NCI-H1417 treated with DMSO at 0.1 percent for 48 hours (cell line): ENCODE measurements around the gene CAMK2A.

Experiments
- DNase-seq: peaks from one replicate; lab custom pipeline; 2025; lab: John Stamatoyannopoulos, UW

Gene CAMK2A

DNA sequence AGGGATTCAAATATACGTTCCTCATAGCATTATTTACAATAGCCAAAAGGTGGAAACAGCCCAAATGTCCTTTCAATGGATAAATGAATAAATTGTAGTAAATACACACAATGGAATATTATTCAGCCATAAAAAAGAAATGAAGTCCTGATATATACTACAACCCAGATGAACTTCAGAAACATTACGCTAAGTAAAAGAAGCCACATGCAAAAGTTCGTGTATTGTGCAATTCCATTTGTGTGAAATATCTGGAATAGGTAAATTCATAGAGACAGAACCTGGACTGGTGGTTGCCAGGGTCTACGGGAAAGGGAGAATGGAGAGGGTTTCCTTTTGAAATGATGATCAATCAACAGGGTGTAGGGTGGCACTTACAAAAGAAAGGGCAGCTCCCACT, 25.7 kb upstream of the CAMK2A start:
- no peak for DNase-seq

DNA sequence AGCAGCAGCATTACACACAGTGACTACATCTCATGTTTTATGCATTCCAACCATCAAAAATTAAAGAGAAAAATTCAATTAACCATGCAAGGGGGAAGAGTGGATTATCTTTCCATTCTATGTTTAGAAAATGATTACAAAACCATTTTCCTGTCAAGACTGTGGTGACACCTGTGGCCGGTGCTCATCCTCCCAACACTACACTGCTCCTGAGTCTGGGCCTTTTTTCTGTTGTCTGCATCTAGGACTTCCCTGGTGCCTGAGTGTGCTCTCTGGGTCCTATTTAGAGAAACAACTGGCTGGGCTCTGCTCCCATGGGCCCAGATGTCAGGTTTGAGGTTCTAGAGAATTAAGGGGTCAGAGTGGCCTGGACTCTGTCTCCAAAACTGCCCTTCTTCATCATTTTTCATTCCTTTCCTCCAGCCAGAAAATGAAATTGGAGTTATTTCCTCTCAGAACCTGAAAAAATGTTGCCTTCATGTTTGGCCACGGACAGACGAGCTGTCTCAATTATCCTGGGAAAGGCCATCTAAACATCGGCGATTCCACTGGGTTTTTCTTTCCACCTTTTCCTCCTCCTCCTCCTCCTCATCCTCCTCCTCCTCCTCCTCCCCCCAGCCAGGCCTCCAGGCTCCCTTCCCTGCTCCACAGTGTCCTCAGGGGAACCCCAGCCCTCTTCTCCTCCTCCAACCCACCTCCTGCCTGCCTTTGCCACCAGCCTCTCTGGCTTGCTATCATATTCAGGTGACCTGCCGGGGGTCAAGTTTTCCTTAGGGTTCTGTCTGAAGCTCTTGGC, 24.5 kb upstream of the CAMK2A start:
- DNase-seq, result no peak

DNA sequence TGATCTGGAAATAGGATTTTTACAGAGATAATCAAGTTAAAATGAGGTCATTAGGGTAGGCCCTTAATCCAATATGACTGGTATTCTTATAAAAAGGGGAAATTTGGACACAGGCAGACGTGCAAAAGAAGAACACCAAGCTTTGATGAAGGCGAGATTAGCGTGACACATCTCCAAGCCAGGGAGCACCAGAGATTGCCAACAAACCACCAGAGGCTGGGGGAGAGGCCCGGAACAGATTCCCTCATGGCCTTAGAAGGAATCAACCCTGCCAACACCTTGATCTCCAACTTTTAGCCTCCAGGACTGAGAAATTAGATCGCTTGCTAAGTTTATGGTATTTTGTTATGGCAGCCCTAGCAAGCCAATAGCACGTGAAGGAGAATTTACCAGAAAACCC, 23.9 kb upstream of the CAMK2A start:
- DNase-seq, result no peak

DNA sequence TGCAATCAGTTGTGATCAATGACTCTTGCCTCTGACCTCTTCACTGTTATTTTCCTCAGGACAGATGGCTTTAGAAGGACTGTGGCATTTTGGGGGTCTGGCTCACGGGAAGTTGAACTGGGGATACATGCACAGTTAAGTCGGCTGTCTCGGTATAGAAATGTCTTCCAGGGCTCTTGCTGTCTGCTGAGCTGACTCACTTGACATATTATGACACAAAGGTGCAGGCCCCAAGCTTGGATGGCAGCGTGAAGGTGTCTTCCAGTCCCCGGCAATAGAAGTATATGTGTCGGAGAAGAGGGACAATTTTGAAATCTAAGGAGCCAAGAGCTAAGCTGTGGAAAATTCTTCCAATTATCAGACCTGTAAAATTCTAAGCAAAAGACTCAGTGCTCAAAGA, 22.9 kb upstream of the CAMK2A start:
- no peak for DNase-seq

DNA sequence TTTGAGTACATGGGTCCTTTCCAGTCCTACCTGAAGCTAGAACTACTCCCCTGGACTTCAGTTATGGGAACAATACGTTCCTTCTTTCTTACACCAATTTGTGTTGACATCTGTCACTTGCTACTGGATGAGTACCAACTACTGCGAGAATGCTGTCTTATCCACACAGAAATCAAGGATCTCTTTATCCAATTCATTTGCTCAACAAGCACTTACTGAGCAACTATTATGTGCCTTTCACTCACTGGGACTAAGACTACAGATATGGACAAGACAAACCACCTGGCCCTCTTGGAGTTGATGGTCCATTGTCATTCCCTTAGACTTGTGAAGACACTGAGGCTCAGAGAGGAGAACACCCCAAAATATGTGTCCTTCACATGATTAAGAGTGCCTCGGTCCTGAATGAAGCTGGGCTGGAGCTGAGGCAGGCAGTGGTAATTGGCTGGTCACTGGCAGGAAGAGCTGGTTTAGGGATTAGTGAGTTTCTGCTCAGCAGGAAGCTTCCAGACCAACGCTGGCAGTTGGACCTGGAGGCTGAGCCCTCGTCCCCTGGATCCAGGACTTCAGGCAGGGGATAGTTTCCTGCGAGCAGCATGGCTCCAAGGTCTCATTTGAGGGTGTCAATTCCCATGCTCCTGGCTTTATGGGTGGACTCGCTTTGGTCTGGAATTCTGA, 21.6 kb upstream of the CAMK2A start:
- no peak for DNase-seq

DNA sequence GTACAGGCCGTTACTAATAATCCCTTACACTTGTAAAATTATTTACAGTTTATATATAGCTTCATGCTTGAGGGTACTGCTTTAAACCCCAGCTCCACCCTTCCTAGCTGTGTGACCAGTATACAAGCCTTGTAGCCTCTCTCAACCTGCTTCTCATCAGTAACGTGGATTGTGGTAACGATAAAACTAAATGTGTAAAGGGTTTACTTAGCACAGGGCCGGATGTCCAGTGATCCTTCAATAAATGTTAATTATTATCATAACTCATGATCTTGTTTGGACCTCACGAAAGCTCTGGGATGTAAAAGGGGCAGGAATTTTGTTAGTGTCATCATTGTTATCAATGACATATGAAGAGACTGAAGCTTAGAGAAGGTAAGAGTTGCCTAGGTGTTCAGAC, 20.7 kb upstream of the CAMK2A start:
- DNase-seq, result no peak

DNA sequence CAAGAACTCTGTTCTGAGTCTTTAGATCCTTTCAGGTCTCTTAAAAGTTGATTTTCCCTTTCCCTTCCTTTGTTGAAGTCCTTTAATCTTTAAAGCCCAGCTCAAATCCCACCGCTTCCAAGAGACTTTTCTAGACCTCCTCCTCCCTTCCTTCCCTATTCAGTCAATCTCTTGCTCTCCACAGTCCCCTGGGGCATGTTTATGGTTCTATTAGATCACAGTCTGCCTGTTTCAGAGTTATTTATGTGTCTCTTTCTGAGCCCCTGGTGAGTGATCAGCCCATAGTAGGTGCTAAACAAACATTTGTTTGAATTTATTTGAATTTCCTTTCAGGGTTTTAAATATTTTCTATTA, 20.3 kb upstream of the CAMK2A start:
- no peak for DNase-seq

DNA sequence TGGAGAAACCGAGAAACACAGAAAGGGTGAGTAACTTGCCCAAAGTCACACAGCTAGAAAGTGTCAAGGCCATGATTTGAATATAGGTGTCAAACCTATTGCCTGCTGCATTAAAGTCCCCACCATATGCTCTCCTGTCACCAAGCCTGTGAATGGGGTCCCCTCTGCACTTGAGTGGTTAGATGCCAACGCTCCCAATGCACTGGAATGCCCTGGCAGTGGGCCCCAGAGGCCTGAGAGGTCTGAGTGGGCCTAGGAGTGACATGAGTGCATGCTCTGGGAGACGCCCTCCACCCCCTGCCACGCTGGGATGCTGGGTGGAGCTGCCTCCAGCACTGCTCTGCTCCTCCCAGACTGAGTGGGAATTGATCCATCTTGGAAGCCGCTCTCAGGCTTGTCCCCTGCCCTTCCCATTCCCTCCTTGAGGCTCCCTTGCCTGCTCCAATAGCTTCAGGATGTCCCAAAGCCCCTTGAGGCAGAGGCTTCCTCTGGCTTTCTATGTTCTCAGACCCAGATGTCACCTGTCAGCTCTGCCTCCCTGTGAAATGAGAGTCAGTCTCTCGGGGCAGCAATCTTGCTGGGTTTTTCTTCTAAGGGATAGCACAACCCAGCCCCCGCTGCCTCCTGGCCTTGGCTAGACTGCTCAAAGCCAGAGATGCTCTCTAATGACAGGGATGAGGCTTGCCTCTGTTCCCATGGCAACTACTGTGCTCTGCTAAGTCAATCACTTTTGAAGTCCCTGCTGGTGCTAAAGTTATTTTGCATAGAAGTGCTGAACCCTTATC, 19.7 kb upstream of the CAMK2A start:
- no peak for DNase-seq

DNA sequence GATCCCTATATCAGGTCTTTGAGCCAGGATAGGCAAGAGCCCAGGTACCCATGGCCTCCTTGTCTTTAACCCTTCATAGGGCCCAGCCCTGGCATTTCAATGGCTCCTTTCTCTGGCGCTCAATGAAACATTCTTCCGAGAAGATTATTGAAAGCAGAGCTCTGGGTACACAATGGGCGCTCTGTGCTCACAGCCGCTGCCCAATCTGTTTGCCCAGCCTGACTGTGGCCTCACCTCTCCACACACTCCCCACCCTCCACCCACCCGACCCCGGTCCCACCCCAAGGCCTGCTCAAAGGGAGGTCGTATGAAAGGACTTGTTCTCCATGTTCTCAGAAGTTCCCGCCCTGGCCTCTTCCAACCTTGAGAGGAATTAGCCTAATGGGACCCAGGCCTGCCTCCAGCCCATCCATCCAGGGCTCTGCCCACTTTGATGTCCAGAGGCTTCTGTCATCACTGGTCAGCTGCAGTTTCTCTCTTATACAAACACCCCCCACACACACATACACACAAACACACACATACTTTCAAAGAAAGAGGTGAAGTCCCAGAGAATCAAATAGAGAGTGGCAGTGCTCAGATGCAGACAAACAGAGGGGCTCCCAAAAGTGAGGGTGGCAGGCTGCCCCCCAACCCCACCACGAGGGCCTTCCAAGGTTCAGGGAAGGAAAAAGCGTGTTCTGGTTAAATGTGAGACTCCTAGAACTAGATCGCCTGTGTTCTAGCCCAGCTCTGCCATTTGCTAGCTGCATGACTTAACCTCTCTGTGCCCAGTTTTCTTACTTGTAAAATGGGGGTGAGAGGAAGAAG, 18.2 kb upstream of the CAMK2A start:
- no peak for DNase-seq

DNA sequence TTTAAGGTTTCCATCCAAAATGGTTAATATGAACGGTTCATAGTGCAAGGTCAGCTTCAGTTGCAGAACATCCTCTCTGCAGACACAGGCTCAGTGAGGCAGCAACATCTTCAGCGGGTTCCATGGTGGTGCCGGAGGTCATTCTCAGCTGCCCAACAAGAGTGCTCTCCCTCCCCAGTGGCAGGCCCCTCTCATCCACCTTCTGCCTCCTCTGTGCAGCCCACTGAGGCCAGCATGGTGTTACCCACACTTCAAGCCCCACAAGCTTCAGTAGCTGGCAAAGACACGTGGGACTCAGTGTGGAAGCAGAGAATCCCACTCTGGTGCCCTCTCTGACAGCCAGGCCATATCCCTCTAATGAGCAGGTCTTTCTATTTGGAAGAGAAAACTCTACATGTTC, 17.2 kb upstream of the CAMK2A start:
- no peak for DNase-seq

DNA sequence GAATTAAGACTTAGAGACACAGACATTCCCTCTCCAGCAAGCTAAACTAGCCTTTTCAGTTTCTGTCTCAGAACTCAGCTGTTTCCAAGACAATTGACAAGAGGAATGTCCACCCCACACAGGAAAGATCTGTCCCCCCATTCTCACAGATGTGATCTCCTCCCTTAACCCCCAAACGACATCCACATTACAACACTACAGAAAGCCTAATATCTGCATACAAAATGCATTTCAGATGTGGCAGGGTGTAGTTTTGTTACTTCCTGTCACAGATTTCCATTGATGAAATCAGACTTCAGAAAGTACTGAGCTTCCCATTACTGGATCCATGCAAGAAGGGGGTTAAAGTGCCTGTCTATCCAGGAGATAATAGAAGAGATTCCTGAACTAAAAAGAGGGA, 16.0 kb upstream of the CAMK2A start:
- no peak for DNase-seq

DNA sequence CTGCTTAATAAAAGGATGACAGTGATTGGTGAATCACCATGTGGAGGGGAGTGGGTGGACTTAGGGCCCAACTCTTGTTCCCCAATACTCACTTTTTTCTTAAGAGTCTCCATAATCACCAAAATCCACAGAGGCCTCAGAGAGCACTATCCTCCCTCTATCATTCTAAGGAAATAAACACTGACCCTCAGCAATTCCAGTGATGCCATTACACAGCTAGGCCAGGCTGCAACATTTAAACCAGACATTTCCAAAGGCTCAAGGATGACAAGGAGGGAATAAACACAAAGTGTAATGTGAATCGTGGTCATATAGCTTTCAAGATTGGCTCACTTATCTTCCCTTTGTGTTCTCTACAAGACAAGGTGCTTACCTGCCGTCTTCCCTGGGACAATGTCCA, 15.5 kb upstream of the CAMK2A start:
- no peak for DNase-seq

DNA sequence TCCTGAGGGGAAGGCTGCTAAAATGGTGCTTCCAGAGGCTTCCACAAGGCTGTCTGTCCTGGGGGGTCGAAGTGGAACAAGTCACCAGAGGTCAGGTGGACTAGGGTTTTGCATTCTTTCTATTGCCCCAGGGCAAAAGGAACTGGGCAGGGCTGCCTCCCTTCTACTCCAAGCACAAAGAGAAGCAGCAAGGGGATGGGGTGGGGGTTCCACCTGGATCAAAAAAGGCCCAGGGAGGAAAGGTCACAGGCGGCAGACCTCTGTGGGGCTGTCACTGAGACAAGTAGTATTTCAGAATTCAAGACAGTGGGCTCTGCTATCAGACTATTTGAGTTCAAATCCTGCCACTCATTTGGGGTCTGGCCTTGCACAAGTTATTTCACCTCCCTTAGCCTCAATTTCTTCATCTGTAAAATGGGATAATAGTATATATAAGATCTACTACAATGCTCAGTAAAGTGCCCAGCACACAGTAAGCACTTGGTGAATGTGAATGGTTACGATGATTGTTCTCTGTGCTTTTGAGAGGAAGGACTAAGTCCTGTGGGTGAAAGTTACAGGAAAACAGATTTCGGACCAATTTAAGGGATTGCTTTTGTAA, 15.0 kb upstream of the CAMK2A start:
- DNase-seq, result no peak

DNA sequence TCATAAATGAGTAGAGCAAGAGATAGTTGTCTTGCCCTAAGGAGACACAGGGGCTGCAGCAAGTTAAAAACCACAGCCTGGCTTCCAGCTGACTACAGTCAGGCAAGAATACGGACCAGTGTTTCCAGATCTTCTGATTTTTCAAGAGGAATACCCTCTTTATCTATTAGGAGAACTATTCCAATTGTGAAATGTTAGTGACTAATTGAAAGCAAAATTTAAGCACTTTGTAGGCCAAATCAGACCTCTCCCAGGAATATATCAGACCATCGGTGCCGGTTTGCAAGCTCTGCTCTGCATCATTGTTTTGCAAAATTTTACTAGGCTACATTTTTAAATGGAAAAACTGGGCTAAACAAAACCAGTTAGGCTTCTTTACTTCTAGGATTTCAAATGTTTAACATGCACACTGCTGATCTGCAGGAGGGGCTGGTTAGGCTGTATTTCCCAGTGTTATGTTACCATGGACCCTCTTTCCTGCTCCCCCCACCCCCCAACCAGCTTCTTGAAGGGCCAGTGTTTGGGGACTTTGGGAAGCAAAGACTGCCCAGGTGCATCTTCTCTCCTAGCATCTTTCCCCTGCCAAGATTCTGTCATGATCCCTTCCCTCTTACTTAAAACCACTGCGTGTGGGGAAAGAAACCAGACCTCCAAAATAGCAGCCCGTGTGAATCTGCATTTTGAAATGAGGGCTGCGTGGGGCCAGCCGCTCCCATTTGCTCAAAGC, 14.2 kb upstream of the CAMK2A start:
- DNase-seq, result no peak

DNA sequence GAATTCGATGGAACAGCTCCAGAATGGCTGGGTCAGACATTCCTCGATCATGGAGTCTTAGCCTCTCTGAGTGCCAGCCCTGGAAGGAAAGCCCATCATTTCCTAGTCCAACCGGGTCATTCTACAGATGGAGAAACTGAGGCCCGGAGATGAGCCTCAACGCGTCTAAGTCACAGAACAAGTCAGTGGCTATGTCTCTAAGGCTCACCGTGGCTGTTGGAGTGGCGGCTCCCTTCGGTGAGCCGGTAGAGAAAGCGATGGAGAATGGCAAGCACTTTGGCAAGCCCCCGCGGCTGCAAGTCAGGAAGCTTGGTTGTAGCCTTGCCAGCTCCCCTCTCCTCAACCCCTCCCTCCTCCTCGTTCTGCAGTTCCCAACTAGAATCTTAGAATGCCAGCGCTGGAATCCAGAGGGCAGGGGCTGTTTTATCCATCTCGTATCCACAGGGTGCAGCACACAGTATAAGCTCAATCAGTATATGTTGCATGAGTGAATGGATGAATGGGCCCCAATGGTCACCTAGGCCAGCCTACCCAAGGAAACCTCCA, 13.6 kb upstream of the CAMK2A start:
- DNase-seq, result no peak

DNA sequence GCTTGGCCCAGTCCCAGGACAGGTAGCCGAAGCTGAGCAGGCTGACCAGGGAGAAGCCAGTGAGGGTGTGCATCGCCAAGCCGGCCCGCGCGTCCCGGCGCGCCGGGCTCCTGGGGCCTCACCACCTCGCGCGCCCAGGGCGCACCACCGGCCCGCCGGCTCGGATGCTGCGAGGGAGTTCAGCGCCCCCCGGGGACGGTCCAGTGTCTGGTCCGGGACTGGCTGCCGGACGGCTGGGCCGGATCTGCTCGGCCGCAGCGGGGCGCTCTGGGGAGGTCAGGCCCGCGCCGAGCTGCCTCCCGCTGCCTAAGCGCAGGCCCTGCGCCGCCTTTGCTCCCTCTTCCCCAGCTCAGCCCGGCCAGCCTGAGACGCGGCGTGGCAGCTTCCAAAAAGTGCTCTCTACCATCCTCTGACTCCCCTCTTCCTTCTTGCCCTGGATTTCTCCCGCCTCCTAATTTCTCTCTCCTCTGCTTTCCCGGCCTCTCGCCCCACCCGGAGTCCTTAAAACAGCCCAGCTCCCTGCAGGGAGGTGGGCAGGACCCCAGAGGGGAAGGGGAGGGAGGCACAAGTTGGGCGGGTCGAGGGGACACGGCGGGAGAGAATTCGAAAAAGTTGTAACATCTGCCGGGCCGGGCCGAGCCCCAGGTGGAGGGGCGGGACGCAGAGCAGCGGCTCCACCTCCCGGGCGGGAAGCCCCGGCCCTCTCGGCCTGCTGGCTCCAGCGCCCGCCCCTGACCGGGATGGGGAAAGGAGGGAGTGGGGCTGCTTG, 12.9 kb upstream of the CAMK2A start, which contains the start of gene ARSI:
Gene ARSI, minus strand, starts transcription at position 605 of the 769 bp plus-strand sequence. Its CDS starts 532 bp downstream, at position 73.
- DNase-seq, result no peak

DNA sequence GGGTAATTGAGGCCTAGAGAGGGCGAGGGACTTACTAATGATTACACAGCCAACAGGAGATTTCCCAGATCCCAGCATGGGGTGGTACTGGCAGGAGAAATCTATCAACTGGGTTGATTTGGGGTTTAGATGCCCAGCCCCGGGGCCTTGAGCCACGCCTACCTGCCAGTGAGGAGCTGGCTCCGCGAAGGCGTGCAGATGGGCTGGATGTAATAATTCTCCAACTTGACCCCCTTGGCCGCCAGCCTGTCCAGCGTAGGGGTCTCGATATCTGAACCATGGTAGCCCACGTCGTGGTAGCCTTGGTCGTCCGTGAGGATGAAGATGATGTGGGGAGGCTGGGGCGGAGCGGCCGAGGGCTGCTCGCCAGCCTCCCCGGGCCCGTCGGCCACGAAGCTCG, 12.3 kb upstream of the CAMK2A start:
- no peak for DNase-seq

DNA sequence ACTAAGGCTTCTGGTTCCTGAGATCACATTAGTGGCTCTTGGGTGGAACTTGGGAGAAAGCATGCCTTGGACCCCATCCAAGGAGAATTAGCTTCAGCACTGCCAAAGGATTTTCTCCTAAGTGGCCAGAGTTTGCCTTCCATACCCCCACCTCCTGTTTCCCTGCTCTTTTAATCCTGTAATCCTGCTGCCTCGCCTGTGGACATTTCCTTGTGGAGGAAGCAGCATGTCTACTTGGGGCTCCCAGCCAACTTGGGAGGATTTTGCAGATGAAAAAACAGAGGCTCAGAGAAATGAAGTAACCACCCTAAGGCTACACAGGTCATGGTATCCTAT, 11.6 kb upstream of the CAMK2A start:
- no peak for DNase-seq

DNA sequence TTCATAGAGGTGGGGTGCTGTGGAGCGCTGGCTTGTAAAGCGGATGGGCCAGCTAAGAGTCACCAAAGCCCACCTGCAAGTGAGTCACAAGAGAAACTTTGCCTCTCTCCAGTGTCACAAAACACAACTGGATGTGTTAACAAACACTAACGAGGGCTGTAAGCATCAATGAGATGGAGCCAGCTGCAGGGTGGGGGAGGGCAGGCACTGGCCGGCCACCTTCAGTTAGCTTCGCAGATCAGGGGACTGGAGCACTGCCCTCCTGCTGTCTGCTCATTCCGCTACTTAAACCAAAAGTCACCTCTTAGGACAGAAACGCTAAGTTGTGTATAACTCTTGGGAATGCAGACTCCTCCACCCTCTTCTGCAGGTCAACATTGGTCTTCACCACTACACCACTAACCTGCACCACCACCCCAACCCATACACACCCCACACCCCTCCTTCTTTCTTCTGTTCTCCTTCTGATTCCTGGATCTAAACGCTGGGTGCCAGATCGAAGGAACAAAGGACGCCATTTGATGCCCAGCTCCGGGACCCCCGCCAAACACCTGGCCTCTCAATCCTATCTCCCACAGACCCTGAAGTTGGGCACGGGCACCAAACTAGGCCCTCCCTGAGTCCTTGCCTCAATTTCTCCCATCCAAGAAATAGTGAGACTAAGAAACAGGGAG, 11.1 kb upstream of the CAMK2A start:
- DNase-seq, result no peak
